Stimulated activated naive B cell treated with anti-CD40 and anti-IgM and Interleukin-4, amounts not matched to agents 10 μg/mL and 1 μg/mL and 100 μg/mL, for 72 hours (primary cell): Measurements from ENCODE around the gene CGB2.

Experiments
- ATAC-seq, 2 donors: fragments of 150-1000 bp; cut with Tn5 transposase; replicated peaks; 2 replicates each; pipeline ENCODE4 v1.10.0; 2021; ENCODE audit warnings: moderate library complexity in 1 of 2
- DNase-seq: peaks from one replicate; pipeline ENCODE4 v3.0.0; 2021
- H3K27ac Mint-ChIP-seq: one replicate; pipeline ENCODE4 v1.8.0; 2022; ENCODE audit warnings: mild to moderate bottlenecking, mixed read lengths
- H3K27me3 Mint-ChIP-seq, 2 donors: one replicate each; pipeline ENCODE4 v1.8.0; 2022; ENCODE audit warnings: mixed read lengths in 2 of 2
- H3K36me3 Mint-ChIP-seq, 2 donors: one replicate each; pipeline ENCODE4 v1.8.0; 2022; ENCODE audit warnings: mixed read lengths in 2 of 2, mild to moderate bottlenecking in 1 of 2
- H3K4me1 Mint-ChIP-seq, 2 donors: one replicate each; pipeline ENCODE4 v1.8.0; 2022; ENCODE audit warnings: mixed read lengths in 2 of 2, mild to moderate bottlenecking in 1 of 2
- H3K4me3 Mint-ChIP-seq, 2 donors: one replicate each; pipeline ENCODE4 v1.8.0; 2022; ENCODE audit warnings: mild to moderate bottlenecking in 2 of 2, mixed read lengths in 2 of 2, moderate library complexity in 1 of 2
- H3K9me3 Mint-ChIP-seq, 2 donors: one replicate each; pipeline ENCODE4 v1.8.0; 2022; ENCODE audit warnings: mixed read lengths in 2 of 2, mild to moderate bottlenecking in 1 of 2

CGB2 gene

DNA sequence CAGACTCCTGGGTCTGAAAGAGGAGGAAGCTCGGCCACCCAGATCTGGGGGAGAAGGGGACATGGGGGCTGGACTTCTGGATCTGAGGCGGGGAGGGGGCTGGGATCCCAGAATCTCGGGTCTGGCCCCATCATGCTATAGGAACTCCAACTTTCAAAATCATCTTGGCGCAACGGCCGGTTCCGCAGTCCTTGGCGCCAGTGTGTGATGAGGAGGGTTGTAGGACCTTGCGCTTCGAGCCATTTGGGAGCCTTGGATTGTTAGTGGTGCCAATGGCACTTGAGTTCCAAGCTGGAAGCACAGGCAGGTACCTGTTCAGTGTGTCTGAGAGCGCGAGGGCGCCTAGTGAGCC lies 37.7 kb upstream of the CGB2 start:
- Mint-ChIP-seq H3K4me3 (peak overlapping the region; percentile 90 to 92), H3K36me3 (peaks cover 38 to 51% of the 10 kb centered on the region in 2 donors), H3K27me3 (no peaks in the 10 kb centered on the region), H3K27ac (peak overlapping the region; percentile 93), H3K9me3 (no peaks in the 10 kb centered on the region), H3K4me1 (peaks cover 34 to 61% of the 10 kb centered on the region in 2 donors)
- DNase-seq (no peak), ATAC-seq (no peak)

DNA sequence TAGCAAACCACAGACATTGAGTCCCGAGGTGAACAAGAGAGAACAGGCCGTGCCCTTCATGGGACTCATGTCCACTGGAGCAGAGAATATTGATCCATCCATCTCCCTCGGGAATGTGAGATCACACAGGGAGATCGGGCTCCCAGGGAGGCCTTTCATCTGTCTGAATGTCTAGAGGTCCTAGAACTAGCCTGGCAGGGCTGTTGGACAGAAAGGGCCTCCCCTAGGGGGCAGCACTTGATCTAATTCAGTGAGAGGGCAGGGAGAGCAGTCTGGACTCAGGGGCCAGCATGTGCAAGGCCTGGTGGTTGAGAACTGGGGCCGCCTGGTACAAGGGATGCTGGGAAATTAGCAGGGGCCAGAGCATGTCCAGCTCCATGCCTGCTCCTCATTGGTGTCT lies 33.7 kb upstream of the CGB2 start:
- peaks cover 19 to 40% of the 10 kb centered on the region in 2 donors for H3K36me3 Mint-ChIP-seq
- H3K4me3 Mint-ChIP-seq, result no peak overlapping the region
- no peak for DNase-seq
- peaks cover 20 to 31% of the 10 kb centered on the region in 2 donors for H3K4me1 Mint-ChIP-seq
- no peak for ATAC-seq
- no peaks in the 10 kb centered on the region for H3K9me3 Mint-ChIP-seq
- H3K27ac Mint-ChIP-seq, result no peak overlapping the region
- H3K27me3 Mint-ChIP-seq, result no peaks in the 10 kb centered on the region

DNA sequence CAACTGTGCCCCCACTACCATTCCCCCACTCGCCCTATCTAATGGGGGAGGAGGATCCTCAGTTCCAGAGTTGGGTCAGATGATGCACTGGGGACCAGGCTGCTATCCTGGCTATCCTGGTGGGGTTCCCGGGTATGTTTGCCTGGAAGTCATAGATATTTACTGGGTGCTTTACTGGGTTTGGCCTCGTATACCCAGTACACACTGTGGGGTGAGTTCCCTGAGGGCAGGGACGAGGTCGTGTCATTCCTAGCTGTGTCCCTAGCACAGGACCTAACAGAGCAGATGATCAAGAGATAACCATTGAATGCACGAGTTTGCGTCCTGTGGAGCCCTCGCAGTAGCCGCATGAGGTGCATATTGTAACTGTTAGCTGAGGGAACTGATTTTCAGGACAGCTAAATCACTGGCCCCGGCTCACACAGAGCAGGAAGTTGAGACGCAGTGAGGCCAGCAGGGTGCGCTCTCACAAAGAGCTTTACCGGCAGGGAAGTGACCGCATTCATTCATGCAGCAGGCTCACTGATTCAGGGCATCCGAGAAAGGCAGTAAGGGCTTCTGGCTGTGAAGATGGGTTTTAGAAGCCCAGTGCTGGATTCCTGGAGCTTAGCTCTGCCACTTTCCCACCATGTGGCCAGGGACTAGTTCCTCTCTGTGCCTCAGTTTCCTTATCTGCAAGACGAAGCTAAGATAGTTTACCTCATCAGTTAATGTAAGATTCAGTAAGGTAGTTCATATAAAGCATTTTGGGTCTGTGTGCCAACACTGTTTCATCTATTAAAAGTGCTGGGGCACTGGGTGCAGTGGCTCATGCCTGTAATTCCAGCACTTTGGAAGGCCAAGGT lies 32.0 kb upstream of the CGB2 start:
- no peak overlapping the region for H3K4me3 Mint-ChIP-seq
- H3K27ac Mint-ChIP-seq, result peak overlapping the region; percentile 25
- no peak for DNase-seq
- no peaks in the 10 kb centered on the region for H3K9me3 Mint-ChIP-seq
- peak; percentile 81 to 82 for ATAC-seq
- peaks cover 15 to 21% of the 10 kb centered on the region in 2 donors for H3K4me1 Mint-ChIP-seq
- peaks cover 25 to 45% of the 10 kb centered on the region in 2 donors for H3K36me3 Mint-ChIP-seq
- no peaks in the 10 kb centered on the region for H3K27me3 Mint-ChIP-seq

DNA sequence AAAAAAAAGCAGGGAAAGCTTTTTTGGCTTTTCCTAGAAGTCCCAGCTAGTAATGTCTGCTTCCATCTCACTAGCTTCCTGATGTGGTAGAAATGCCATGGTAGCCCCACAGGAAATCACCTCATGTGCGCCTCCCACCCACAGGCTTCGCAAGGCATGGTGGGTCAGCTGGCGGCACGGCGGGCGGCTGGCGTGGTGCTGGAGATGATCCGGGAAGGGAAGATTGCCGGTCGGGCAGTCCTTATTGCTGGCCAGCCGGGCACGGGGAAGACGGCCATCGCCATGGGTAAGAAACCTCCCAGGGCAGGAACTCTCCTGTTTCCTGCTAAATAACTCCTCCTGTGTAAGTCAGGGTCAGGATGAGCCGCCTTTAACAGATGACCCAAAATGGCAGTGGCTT lies 27.6 kb upstream of the CGB2 start:
- Mint-ChIP-seq H3K4me1 (peaks cover 0 to 2% of the 10 kb centered on the region in 2 donors), H3K27ac (no peak overlapping the region), H3K27me3 (no peaks in the 10 kb centered on the region), H3K9me3 (no peaks in the 10 kb centered on the region), H3K4me3 (no peak overlapping the region), H3K36me3 (peaks cover 26 to 46% of the 10 kb centered on the region in 2 donors)
- DNase-seq (no peak), ATAC-seq (no peak)

DNA sequence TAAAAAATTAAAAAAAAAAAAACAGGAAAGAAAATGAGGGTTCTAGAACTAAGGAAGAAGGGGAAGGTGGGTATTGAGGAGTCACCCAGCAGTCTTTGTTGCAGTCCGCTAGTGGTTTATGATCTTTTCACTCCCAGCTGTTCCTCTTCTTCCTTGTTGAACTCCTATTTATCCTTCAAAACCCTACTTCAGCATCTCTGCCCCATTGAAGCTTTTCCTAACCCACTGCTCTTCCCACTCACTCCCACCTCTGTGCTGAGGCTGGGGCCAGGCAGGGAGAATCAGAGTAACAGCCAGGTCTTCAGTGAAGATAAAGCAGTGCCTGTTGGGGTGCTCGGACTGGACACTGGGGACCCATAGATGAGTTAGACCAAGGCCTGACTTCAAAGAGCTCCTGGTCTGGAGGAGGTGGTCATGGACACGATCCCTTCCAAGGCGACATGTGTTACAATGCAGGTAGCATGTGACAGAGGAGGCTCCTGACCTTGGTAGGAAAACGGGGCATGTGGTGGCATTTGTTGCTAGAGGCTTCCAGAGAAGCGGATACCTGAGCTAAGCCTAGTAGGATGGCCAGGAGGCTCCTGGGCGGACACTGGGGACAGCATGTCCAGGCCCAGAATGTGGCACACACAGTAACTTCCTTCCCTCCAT lies 26.6 kb upstream of the CGB2 start:
- Mint-ChIP-seq H3K27ac (no peak overlapping the region), H3K4me1 (no peaks in the 10 kb centered on the region)
- no peak for ATAC-seq

DNA sequence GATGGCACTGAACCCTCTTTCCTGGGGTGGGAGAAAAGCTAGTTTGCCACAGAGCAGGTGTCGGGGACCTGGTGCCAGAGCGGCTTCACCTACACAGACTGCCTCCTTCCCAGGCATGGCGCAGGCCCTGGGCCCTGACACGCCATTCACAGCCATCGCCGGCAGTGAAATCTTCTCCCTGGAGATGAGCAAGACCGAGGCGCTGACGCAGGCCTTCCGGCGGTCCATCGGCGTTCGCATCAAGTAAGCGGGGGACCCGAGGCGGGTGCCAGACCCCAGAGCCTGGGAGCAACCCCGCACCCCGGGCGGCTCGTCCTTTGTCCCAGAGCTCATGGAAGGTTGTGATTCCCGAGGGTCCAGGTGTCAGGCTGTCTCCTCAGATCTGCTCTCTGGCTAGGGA lies 24.8 kb upstream of the CGB2 start:
- H3K27ac Mint-ChIP-seq, result no peak overlapping the region

More for the DNA sequence above, 26.6 kb upstream of the CGB2 start:
- Mint-ChIP-seq H3K36me3 (peaks cover 29 to 44% of the 10 kb centered on the region in 2 donors), H3K27me3 (no peaks in the 10 kb centered on the region), H3K9me3 (no peaks in the 10 kb centered on the region), H3K4me3 (no peak overlapping the region)
- no peak for DNase-seq

DNA sequence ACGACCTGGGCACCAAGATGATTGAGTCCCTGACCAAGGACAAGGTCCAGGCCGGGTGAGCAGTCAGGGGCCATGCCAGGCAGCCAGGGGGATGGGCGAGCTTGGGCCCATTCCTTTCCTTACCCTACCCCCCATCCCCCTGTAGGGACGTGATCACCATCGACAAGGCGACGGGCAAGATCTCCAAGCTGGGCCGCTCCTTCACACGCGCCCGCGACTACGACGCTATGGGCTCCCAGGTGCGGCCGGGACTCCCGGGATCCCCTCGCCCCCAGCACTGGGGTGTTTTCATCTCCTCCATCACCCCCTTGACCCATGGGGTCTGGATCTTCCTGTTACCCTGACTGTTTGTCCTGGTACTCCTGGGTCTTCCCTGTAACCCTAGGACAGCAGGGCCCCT lies 21.9 kb upstream of the CGB2 start:
- DNase-seq, result no peak
- H3K36me3 Mint-ChIP-seq, result peaks cover 36 to 50% of the 10 kb centered on the region in 2 donors
- peaks cover 0 to 2% of the 10 kb centered on the region in 2 donors for H3K4me1 Mint-ChIP-seq
- H3K9me3 Mint-ChIP-seq, result no peaks in the 10 kb centered on the region
- no peaks in the 10 kb centered on the region for H3K27me3 Mint-ChIP-seq
- H3K27ac Mint-ChIP-seq, result no peak overlapping the region
- no peak for ATAC-seq
- H3K4me3 Mint-ChIP-seq, result no peak overlapping the region

More for the DNA sequence above, 24.8 kb upstream of the CGB2 start:
- Mint-ChIP-seq H3K4me3 (no peak overlapping the region), H3K36me3 (peaks cover 36 to 53% of the 10 kb centered on the region in 2 donors), H3K9me3 (no peaks in the 10 kb centered on the region), H3K27me3 (no peaks in the 10 kb centered on the region), H3K4me1 (peaks cover 0 to 2% of the 10 kb centered on the region in 2 donors)
- DNase-seq (no peak), ATAC-seq (no peak)

DNA sequence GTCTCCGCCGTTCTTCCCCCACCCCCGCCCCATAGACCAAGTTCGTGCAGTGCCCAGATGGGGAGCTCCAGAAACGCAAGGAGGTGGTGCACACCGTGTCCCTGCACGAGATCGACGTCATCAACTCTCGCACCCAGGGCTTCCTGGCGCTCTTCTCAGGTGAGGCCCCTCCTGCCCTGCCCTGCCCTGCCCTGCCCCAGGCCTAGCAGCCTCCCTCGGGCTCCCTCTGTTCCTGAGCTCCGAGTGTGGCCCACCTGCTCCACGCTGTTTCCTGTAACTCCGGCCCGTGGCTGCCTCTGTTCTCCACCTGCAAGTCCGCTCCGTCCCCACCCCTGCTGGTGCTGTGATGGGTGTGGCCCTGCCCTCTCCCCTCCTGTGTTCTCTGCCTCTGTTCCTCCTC lies 21.2 kb upstream of the CGB2 start:
- no peak for ATAC-seq
- DNase-seq, result no peak
- no peaks in the 10 kb centered on the region for H3K27me3 Mint-ChIP-seq
- peaks cover 32 to 48% of the 10 kb centered on the region in 2 donors for H3K36me3 Mint-ChIP-seq
- H3K9me3 Mint-ChIP-seq, result no peaks in the 10 kb centered on the region
- peaks cover 0 to 2% of the 10 kb centered on the region in 2 donors for H3K4me1 Mint-ChIP-seq
- H3K27ac Mint-ChIP-seq, result peak overlapping the region; percentile 43
- H3K4me3 Mint-ChIP-seq, result no peak overlapping the region

DNA sequence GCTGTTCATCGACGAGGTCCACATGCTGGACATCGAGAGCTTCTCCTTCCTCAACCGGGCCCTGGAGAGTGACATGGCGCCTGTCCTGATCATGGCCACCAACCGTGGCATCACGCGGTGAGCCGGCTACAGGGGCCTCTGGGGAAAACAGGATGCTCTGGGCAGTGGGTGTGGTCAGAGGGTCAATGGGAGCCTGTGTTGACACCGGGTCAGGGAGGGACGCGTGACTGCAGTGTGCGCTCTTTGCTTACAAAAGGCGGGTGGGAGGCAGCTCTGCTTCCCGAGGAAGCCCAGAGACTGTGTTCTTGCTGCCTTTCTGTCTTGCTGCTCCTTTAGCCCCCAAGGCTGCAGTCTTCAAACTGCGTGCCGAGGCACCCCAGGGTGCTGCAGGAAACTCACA lies 20.5 kb upstream of the CGB2 start:
- Mint-ChIP-seq H3K4me1 (peaks cover 0 to 2% of the 10 kb centered on the region in 2 donors), H3K4me3 (no peak overlapping the region), H3K9me3 (no peaks in the 10 kb centered on the region), H3K36me3 (peaks cover 31 to 52% of the 10 kb centered on the region in 2 donors), H3K27me3 (no peaks in the 10 kb centered on the region), H3K27ac (no peak overlapping the region)
- ATAC-seq (no peak), DNase-seq (no peak)

DNA sequence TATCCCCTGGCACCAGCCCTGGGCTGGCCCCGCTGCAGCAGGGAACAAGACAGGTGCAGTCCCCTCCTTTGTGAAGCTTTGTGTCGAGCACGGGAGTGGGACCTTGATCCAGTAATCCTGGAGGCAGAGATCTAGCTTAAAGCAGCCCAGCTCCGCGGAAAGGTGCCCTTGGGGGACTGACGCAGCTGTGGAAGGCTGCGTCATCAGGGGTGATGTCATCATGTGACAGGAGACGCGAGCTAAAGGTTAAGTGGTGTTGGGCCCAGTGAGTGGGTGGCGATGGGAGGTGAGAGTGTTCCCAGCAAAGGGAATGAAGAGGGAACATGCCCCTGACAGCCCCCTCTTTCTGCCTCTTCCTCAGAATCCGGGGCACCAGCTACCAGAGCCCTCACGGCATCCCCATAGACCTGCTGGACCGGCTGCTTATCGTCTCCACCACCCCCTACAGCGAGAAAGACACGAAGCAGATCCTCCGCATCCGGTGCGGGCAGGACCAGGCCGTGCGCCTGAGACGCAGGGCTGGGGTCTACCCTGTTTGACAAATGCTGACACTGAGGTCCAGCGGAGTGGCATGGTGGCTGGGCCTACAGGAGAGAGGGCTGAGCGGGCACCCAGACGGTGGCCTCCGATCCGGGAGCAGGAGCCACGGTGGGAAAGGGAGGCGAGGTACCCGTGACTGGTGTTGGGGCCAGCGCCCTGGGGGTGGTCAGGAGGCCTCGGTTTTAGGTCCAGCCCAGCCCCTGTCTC lies 17.4 kb upstream of the CGB2 start:
- Mint-ChIP-seq H3K4me1 (peaks cover 10 to 20% of the 10 kb centered on the region in 2 donors), H3K27ac (peak overlapping the region; percentile 16), H3K27me3 (peaks cover 4 to 5% of the 10 kb centered on the region in 2 donors), H3K4me3 (no peak overlapping the region), H3K9me3 (no peaks in the 10 kb centered on the region), H3K36me3 (peaks cover 34 to 45% of the 10 kb centered on the region in 2 donors)
- DNase-seq (no peak), ATAC-seq (no peak)

DNA sequence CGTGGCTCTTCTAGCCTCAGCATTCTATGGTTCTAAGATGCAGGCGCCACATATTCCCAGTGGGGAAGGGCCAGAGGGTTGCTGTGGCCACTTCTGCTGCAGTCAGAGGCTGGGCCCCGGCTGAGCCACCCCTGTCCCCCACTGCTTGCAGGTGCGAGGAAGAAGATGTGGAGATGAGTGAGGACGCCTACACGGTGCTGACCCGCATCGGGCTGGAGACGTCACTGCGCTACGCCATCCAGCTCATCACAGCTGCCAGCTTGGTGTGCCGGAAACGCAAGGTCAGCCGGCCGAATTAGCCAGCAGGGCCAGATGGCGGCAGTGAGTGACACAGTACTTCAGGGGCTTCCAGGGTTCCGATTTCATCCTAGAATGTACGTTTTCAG lies 16.8 kb upstream of the CGB2 start:
- Mint-ChIP-seq H3K4me3 (no peak overlapping the region), H3K27ac (no peak overlapping the region), H3K9me3 (no peaks in the 10 kb centered on the region), H3K27me3 (peaks cover 5 to 11% of the 10 kb centered on the region in 2 donors), H3K36me3 (peaks cover 34 to 40% of the 10 kb centered on the region in 2 donors), H3K4me1 (peaks cover 11 to 26% of the 10 kb centered on the region in 2 donors)
- ATAC-seq (no peak), DNase-seq (no peak)

DNA sequence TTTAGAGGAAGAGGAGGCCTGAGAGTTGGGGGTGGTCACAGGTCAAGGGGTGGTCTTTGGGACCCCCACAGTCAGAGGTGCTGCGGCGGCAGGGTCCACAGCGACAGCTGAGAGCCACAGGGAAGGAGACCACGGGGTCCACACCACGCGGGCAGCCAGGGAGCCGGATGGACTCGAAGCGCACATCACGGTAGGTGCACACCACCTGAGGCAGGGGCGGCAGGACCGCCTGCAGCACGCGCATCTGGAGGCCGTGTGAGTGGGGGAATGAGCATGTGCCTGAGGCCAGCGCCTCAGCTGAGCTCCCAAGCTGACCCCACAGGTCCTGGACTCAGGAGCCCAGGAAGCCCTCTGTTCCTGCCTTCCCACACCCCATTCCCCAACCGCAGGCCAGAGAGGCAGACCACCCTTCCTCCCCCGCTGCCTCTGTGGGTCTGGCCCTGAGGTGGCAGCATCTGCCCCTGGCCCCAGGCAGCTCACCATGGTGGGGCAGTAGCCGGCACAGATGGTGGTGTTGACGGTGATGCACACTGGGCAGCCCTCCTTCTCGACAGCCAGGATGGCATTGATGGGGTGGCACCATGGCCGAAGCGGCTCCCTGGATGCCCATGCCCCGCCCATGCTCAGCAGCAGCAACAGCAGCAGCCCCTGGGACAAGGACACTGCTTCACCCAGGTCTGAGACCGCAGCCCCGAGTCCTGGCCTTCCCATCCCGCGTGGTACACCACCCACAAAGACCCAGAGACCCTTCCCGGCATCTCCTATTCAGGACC lies 15.4 kb upstream of the CGB2 start:
- peak overlapping the region; percentile 32 for H3K27ac Mint-ChIP-seq
- H3K4me3 Mint-ChIP-seq, result no peak overlapping the region
- ATAC-seq, result no peak
- peaks cover 25 to 26% of the 10 kb centered on the region in 2 donors for H3K36me3 Mint-ChIP-seq
- H3K4me1 Mint-ChIP-seq, result peaks cover 17 to 40% of the 10 kb centered on the region in 2 donors
- H3K27me3 Mint-ChIP-seq, result peaks cover 5 to 17% of the 10 kb centered on the region in 2 donors
- no peak for DNase-seq
- no peaks in the 10 kb centered on the region for H3K9me3 Mint-ChIP-seq

DNA sequence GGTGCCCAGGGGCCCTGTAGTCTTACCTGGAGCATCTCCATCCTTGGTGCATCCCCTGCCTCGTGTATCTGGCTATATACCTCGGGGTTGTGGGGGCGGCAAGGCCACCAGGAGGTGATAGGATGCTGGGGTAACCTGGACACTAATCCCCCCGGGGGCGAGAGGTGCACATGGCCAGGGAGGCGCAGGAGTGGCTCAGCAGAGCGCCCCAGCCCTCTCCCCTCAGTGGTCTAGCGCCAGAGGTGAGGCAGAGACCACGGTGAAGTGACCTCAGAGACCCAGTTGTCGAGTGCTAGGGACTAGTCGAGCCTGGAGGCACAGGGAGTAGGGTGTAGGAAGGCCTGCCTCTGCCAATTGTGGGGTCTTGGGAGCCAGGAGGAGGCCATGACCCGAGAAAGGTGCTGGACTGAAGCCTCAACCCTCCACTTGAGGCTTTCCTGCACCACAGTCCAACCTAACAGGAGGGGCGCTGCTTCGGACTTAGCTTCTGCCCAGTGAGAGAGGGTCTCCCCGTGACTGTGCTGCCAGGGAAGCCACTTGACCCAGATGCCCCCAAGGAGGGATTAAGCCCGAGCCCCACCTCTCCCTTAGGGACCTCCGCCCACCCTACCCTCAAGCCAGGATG lies 14.5 kb upstream of the CGB2 start, which contains the start of gene LHB:
TSS of gene LHB (minus strand) at position 51 of the 625 bp plus-strand sequence. CDS start at position 41, 10 bp downstream.
- ATAC-seq, result no peak

More for the DNA sequence above, 14.5 kb upstream of the CGB2 start, which contains the start of gene LHB:
- peak within 1 kb of the TSS; percentile 57 for H3K27ac Mint-ChIP-seq
- H3K9me3 Mint-ChIP-seq, result no peaks in the 10 kb centered on the region
- peaks cover 25% of the 10 kb centered on the region in 2 donors for H3K36me3 Mint-ChIP-seq
- H3K4me3 Mint-ChIP-seq, result peak within 1 kb of the TSS; percentile 81 to 86
- DNase-seq, result no peak
- H3K27me3 Mint-ChIP-seq, result peaks cover 5 to 17% of the 10 kb centered on the region in 2 donors
- peaks cover 20 to 41% of the 10 kb centered on the region in 2 donors for H3K4me1 Mint-ChIP-seq
